A549 (cell line): ENCODE data around the gene ACBD7. TPM values are rescaled to one million over a fixed set of nuclear protein-coding genes. Genes with fewer than 3 reads are reported as not detected.

ENCODE experiments used
- ATAC-seq, 2 experiments: fragments of 200-7000 bp in 1 of 2; fragments of >200 bp in 1 of 2; cut with Nextera tagmentation in 1 of 2; cut with Tn5 transposase in 1 of 2; 3 replicates each; pipeline versions ENCODE4 v1.8.0 to v1.9.1; 2018 to 2020; ENCODE audit warnings: mild to moderate bottlenecking in 1 of 2, moderate library complexity in 1 of 2
- CTCF ChIA-PET: fragments of 300-600 bp; sonication (Branson Sonifier 250); formaldehyde crosslinking; extraction: SDS; loops from one replicate; lab custom pipeline; 2021; ENCODE audit warnings: antibody characterized with exemption, inconsistent platforms; lab: Yijun Ruan, JAX
- POLR2A ChIA-PET: fragments of 350-600 bp; formaldehyde crosslinking; extraction: SDS; loops from one replicate; lab custom pipeline; 2021; ENCODE audit warnings: antibody characterized with exemption, inconsistent platforms; lab: Yijun Ruan, JAX
- DNase-seq, 2 experiments: peaks; one replicate each; pipeline versions ENCODE4 v3.0.0 to v3.0.0-alpha.2; 2011 to 2016; ENCODE audit warnings: low read depth in 1 of 2, low spot score in 1 of 2
- FAIRE-seq: peaks from 2 replicates; lab custom pipeline; 2011; peaks lifted over from hg19 to GRCh38; lab: Jason Lieb, UNC
- H3K27ac ChIP-seq, 2 experiments: fragments of >200 bp; sonication (Bioruptor Twin); formaldehyde crosslinking; 3 replicates each; pipeline ENCODE4 v1.5.1; 2016 to 2017
- H3K4me1 ChIP-seq: fragments of >200 bp; sonication (Bioruptor Twin); formaldehyde crosslinking; 3 replicates; pipeline ENCODE4 v1.6.1; 2016
- H3K4me2 ChIP-seq: fragments of >200 bp; sonication (Bioruptor Twin); formaldehyde crosslinking; 3 replicates; pipeline ENCODE4 v1.6.1; 2016
- H3K4me3 ChIP-seq: fragments of >200 bp; sonication (Bioruptor Twin); formaldehyde crosslinking; 3 replicates; pipeline ENCODE4 v1.5.1; 2016
- H3K9me3 ChIP-seq: fragments of >200 bp; sonication (Bioruptor Twin); formaldehyde crosslinking; 3 replicates; pipeline ENCODE4 v1.6.1; 2016
- CBX2 ChIP-seq: fragments of 200-600 bp; sonication (generic); IDR thresholded peaks from 2 replicates; pipeline ENCODE4 v1.6.1; 2016; ENCODE audit warnings: low read depth, mild to moderate bottlenecking, borderline replicate concordance
- CEBPB ChIP-seq, 2 experiments: fragments of >200 bp in 1 of 2; sonication (Bioruptor Twin) in 1 of 2; formaldehyde crosslinking in 1 of 2; IDR thresholded peaks; 2 replicates each; pipeline ENCODE4 v1.6.1; 2012 to 2016
- CHD2 ChIP-seq: fragments of 150-350 bp; IDR thresholded peaks from 2 replicates; pipeline ENCODE4 v1.6.1; 2014; ENCODE audit warnings: low read length; ENCODE audit not compliant: partially characterized antibody
- ESRRA ChIP-seq: fragments of 150-350 bp; IDR thresholded peaks from 2 replicates; pipeline ENCODE4 v1.6.1; 2014; ENCODE audit warnings: mild to moderate bottlenecking, low read length, borderline replicate concordance
- FOSL2 ChIP-seq, 2 experiments: fragments of 450-650 bp in 1 of 2; fragments of >200 bp in 1 of 2; sonication (Bioruptor Twin) in 1 of 2; formaldehyde crosslinking; IDR thresholded peaks; 2 replicates each; pipeline versions ENCODE4 v1.5.0 to v1.6.1; 2016 to 2020; ENCODE audit warnings: mild to moderate bottlenecking in 1 of 2, moderate library complexity in 1 of 2
- FOXS1 ChIP-seq: fragments of 250-450 bp; sonication (Bioruptor Pico); IDR thresholded peaks from 2 replicates; pipeline ENCODE4 v1.5.0; 2020; ENCODE audit warnings: mild to moderate bottlenecking, moderate library complexity
- GATA3 ChIP-seq: IDR thresholded peaks from 2 replicates; pipeline ENCODE4 v1.6.1; 2012; ENCODE audit warnings: borderline replicate concordance
- HEYL ChIP-seq: fragments of 250-450 bp; sonication (Bioruptor Pico); IDR thresholded peaks from 2 replicates; pipeline ENCODE4 v1.8.0; 2021; ENCODE audit warnings: mild to moderate bottlenecking, moderate library complexity
- HOXA7 ChIP-seq: fragments of 250-450 bp; sonication (Bioruptor Pico); IDR thresholded peaks from 2 replicates; pipeline ENCODE4 v1.5.0; 2020; ENCODE audit warnings: mild to moderate bottlenecking, moderate library complexity
- HOXB13 ChIP-seq: fragments of 250-450 bp; sonication (Bioruptor Pico); IDR thresholded peaks from 2 replicates; pipeline ENCODE4 v1.5.0; 2020; ENCODE audit warnings: low read depth, mild to moderate bottlenecking, moderate library complexity
- JUNB ChIP-seq: fragments of >200 bp; sonication (Bioruptor Twin); formaldehyde crosslinking; IDR thresholded peaks from 2 replicates; pipeline ENCODE4 v1.6.1; 2016
- KDM1A ChIP-seq: fragments of 200-600 bp; sonication (generic); IDR thresholded peaks from 2 replicates; pipeline ENCODE4 v1.6.1; 2016; ENCODE audit warnings: low read depth, mild to moderate bottlenecking
- KDM5A ChIP-seq: fragments of 200-600 bp; sonication (generic); IDR thresholded peaks from 2 replicates; pipeline ENCODE4 v1.6.1; 2016; ENCODE audit warnings: antibody characterized with exemption, mild to moderate bottlenecking
- MAFK ChIP-seq: fragments of 450-650 bp; IDR thresholded peaks from 2 replicates; pipeline ENCODE4 v1.6.1; 2014; ENCODE audit not compliant: partially characterized antibody
- NFE2L2 ChIP-seq: fragments of 150-350 bp; conservative IDR thresholded peaks from 2 replicates; pipeline ENCODE4 v1.6.1; 2014; ENCODE audit warnings: low read length
- NPAS2 ChIP-seq: fragments of 250-450 bp; sonication (Bioruptor Pico); IDR thresholded peaks from 2 replicates; pipeline ENCODE4 v1.8.0; 2022; ENCODE audit warnings: mild to moderate bottlenecking, moderate library complexity, borderline replicate concordance
- PHF8 ChIP-seq: fragments of 200-600 bp; sonication (generic); IDR thresholded peaks from 2 replicates; pipeline ENCODE4 v1.6.1; 2016; ENCODE audit warnings: low read depth, mild to moderate bottlenecking, antibody characterized with exemption, moderate library complexity, borderline replicate concordance
- POLR2AphosphoS2 ChIP-seq: conservative IDR thresholded peaks from 2 replicates; pipeline ENCODE4 v1.6.1; 2012; ENCODE audit warnings: low read length, improper control_type of control experiment, inconsistent platforms
- RARB ChIP-seq: fragments of 250-450 bp; sonication (Bioruptor Pico); IDR thresholded peaks from 2 replicates; pipeline ENCODE4 v1.8.0; 2021; ENCODE audit warnings: mild to moderate bottlenecking, moderate library complexity
- RCOR1 ChIP-seq: fragments of 150-350 bp; IDR thresholded peaks from 2 replicates; pipeline ENCODE4 v1.6.1; 2014; ENCODE audit warnings: antibody characterized with exemption, low read length, low read depth
- RNF2 ChIP-seq: fragments of 200-600 bp; sonication (generic); IDR thresholded peaks from 2 replicates; pipeline ENCODE4 v1.6.1; 2016; ENCODE audit warnings: low read depth, mild to moderate bottlenecking, antibody characterized with exemption, moderate library complexity, borderline replicate concordance
- SMC3 ChIP-seq: fragments of >200 bp; sonication (Bioruptor Twin); formaldehyde crosslinking; IDR thresholded peaks from 3 replicates; pipeline ENCODE4 v1.6.1; 2018; ENCODE audit warnings: inconsistent platforms
- TP53 ChIP-seq: fragments of 250-450 bp; sonication (Bioruptor Pico); IDR thresholded peaks from 2 replicates; pipeline ENCODE4 v1.5.0; 2021; ENCODE audit warnings: mild to moderate bottlenecking, moderate library complexity
- ZNF302 ChIP-seq: fragments of 250-450 bp; sonication (Bioruptor Pico); IDR thresholded peaks from 2 replicates; pipeline ENCODE4 v1.9.0; 2021; ENCODE audit warnings: inconsistent platforms, mild to moderate bottlenecking, moderate library complexity
- WGBS: methylation state at CpG from one replicate; pipeline ENCODE4 v1.1.6; 2017; ENCODE audit errors: missing lambda C conversion rate; 5-methylcytosine and 5-hydroxymethylcytosine counted together
- polyA plus RNA-seq, 4 experiments: library from polyadenylated mRNA; depleted of rRNA in 3 of 4; stranded (reverse); fragments of >200 nt; fragmentation: RNase III in 1 of 4; extraction: RNeasy Plus Mini Kit Qiagen cat#74134 plus additional on column Dnase treatment in 1 of 4; gene quantifications; 2 replicates in 3 of 4; 3 replicates in 1 of 4; pipeline ENCODE4 v1.2.3, GENCODE V29; 2011 to 2017

The ACBD7 gene
- polyA plus RNA-seq, 2 of the 4 experiments (the other 2 are of a cell fraction), result 0.90 to 1.2 TPM

DNA sequence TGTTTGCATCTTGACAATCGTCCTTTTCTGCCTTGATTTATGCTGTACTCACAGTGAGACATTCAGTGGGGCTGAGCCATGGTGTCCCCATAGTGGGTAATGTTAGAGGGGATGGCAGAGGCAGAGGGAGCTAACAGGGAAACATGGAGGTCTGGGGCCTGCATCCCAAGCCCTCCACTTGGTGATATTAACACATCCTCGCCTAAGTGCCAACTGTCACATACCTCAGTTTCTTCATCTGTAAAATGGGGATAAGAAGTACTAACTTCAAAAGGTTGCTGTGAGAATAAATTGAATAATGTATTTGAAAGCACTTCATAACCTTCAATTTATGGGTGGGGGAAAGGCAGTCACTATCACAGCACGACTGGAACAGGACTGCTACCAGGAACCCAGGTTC lies 36.3 kb upstream of the ACBD7 start:
- CTCF ChIA-PET, result no interaction called here
- DNase-seq (no peak), FAIRE-seq (no peak), ATAC-seq (no peak)
- Histone ChIP-seq H3K4me3 (no peak overlapping the region), H3K4me2 (no peak overlapping the region), H3K9me3 (no peaks in the 10 kb centered on the region), H3K4me1 (peaks cover 7% of the 10 kb centered on the region; the same call in 1 of the 3 replicates), H3K27ac (no peak overlapping the region)
- POLR2A ChIA-PET, result no interaction called here
- TF ChIP-seq POLR2AphosphoS2 (no peak), CBX2 (no peak), RNF2 (no peak), HOXA7 (CRISPR knock-in tag) (no peak)
- 80% methylated on average over 3 of the region's 3 CpGs for WGBS

DNA sequence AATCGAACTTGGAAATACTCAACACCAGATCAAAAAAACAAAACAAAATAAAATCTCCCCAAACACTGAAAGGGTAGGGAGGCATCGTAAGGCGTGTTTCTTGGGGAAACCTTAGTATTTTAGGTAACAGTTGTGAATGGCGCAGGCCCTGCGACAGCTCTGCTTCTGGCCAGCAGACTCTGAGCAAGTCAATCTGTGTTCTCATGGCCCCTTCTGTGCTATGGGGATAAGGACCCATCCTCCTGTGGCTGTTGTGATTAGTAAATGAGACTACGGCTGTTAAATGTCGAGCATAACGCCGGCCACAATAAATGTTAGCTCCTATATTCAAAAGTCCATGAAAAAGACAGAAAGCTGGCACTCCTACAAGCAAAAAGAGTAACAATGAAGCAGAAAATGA lies 35.6 kb upstream of the ACBD7 start:
- ATAC-seq, result no peak
- Histone ChIP-seq H3K4me2 (no peak overlapping the region), H3K9me3 (no peaks in the 10 kb centered on the region), H3K4me3 (no peak overlapping the region), H3K4me1 (peaks cover 7% of the 10 kb centered on the region; the same call in 1 of the 3 replicates), H3K27ac (no peak overlapping the region)
- CTCF ChIA-PET, result interaction anchor here (1.3 kb wide), 1 partner anchor 10 kb away, joined by 4 read pairs; no protein-coding TSS in a partner anchor
- no peak for DNase-seq
- WGBS, result 93% methylated on average over 9 of the region's 9 CpGs
- POLR2A ChIA-PET, result no interaction called here
- TF ChIP-seq NPAS2 (CRISPR knock-in tag) (no peak), FOXS1 (no peak), CHD2 (no peak), HOXB13 (CRISPR knock-in tag) (no peak), GATA3 (no peak), FOSL2 (IDR thresholded peaks at IDR 0.05) (no peak), FOSL2 (CRISPR knock-in tag; IDR thresholded peaks at IDR 0.05) (no peak), ZNF302 (no peak), SMC3 (no peak), MAFK (no peak), NFE2L2 (no peak), TP53 (CRISPR knock-in tag) (no peak), CEBPB (IDR thresholded peaks at IDR 0.05) (no peak)
- FAIRE-seq, result no peak

DNA sequence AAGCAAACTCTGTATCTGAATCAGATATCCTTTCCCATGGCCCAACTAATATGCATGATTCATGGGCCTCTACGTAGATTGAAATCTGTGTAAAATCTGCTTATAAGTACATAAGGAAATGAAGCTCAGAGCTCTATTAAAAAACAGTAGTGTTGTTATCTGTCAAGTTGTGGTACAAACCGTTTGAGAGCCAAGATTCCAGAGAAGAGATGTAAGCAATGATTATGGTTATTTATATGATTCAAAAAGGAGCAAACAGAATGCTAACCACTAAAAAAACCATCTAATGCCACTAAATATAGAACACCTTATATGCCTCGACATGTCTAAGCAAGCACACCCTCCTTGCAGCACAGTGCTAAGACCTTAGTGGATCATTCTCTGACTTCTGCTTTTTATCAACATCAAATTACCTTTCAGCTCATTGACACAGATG lies 35.2 kb upstream of the ACBD7 start:
- Histone ChIP-seq H3K4me3 (no peak overlapping the region), H3K4me1 (peaks cover 7% of the 10 kb centered on the region; the same call in 1 of the 3 replicates), H3K4me2 (no peak overlapping the region), H3K9me3 (no peaks in the 10 kb centered on the region), H3K27ac (no peak overlapping the region)
- no peak for DNase-seq
- 68% methylated on average over 3 of the region's 3 CpGs for WGBS
- FAIRE-seq, result no peak
- ChIA-PET POLR2A (no interaction called here), CTCF (interaction anchor here (1.3 kb wide), 1 partner anchor 10 kb away, joined by 4 read pairs; no protein-coding TSS in a partner anchor)
- ATAC-seq, result no peak
- TF ChIP-seq HEYL (no peak), ESRRA (no peak), FOSL2 (IDR thresholded peaks at IDR 0.05) (no peak), FOSL2 (CRISPR knock-in tag; IDR thresholded peaks at IDR 0.05) (no peak), RARB (no peak), FOXS1 (no peak), TP53 (CRISPR knock-in tag) (no peak), ZNF302 (no peak), HOXB13 (CRISPR knock-in tag) (no peak), PHF8 (no peak), JUNB (no peak), HOXA7 (CRISPR knock-in tag) (no peak), CBX2 (no peak), RCOR1 (no peak), NPAS2 (CRISPR knock-in tag) (no peak), KDM1A (no peak), KDM5A (no peak), RNF2 (no peak)
